T-helper 1 cell treated with Interleukin-12 subunit alpha and Interleukin-12 subunit beta and Interleukin-4 antibody, amounts not matched to agents 30 μg/mL and 1 μg/mL, for 36 hours (primary cell): Measurements from ENCODE around the gene SAMD11.

Experiments used
- H3K27ac Mint-ChIP-seq: one replicate; pipeline ENCODE4 v1.8.0; 2021; ENCODE audit warnings: mild to moderate bottlenecking, mixed read lengths
- H3K27me3 Mint-ChIP-seq: one replicate; pipeline ENCODE4 v1.8.0; 2021; ENCODE audit warnings: low read depth, mixed read lengths
- H3K36me3 Mint-ChIP-seq: one replicate; pipeline ENCODE4 v1.8.0; 2021; ENCODE audit warnings: low read depth, mixed read lengths
- H3K4me1 Mint-ChIP-seq: one replicate; pipeline ENCODE4 v1.8.0; 2021; ENCODE audit warnings: low read depth, mixed read lengths
- H3K4me3 Mint-ChIP-seq: one replicate; pipeline ENCODE4 v1.8.0; 2021; ENCODE audit warnings: mild to moderate bottlenecking, moderate library complexity, mixed read lengths
- H3K9me3 Mint-ChIP-seq: one replicate; pipeline ENCODE4 v1.8.0; 2021; ENCODE audit warnings: mixed read lengths

SAMD11 gene

GRCh38 chr1:964691-965525, 41.2 kb downstream of the SAMD11 start:
- H3K4me1 Mint-ChIP-seq, result peaks cover 3% of the 10 kb centered on the region
- H3K27me3 Mint-ChIP-seq, result peaks cover 10% of the 10 kb centered on the region
- no peak overlapping the region for H3K4me3 Mint-ChIP-seq
- H3K36me3 Mint-ChIP-seq, result peaks cover 2% of the 10 kb centered on the region
- no peak overlapping the region for H3K27ac Mint-ChIP-seq
- no peaks in the 10 kb centered on the region for H3K9me3 Mint-ChIP-seq

- no peaks in the 10 kb centered on the region for H3K9me3 Mint-ChIP-seq
- no peak overlapping the region for H3K27ac Mint-ChIP-seq
- H3K27me3 Mint-ChIP-seq, result peaks cover 10% of the 10 kb centered on the region
- H3K4me1 Mint-ChIP-seq, result peaks cover 3% of the 10 kb centered on the region
- H3K36me3 Mint-ChIP-seq, result peaks cover 2% of the 10 kb centered on the region
- peak overlapping the region; percentile 31 for H3K4me3 Mint-ChIP-seq
Observed at GRCh38 chr1:965526-966134, 41.9 kb downstream of the SAMD11 start.

- peak within 1 kb of the TSS; percentile 69 for H3K27ac Mint-ChIP-seq
- H3K4me1 Mint-ChIP-seq, result peaks cover 3% of the 10 kb centered on the region
- H3K4me3 Mint-ChIP-seq, result peak within 1 kb of the TSS; percentile 80
- no peaks in the 10 kb centered on the region for H3K9me3 Mint-ChIP-seq
- peaks cover 10% of the 10 kb centered on the region for H3K27me3 Mint-ChIP-seq
- H3K36me3 Mint-ChIP-seq, result peaks cover 2% of the 10 kb centered on the region
Observed at GRCh38 chr1:966135-966703, 42.5 kb downstream of the SAMD11 start, which contains the start of gene PLEKHN1. PLEKHN1 (plus strand) TSS chr1:966482; CDS start chr1:966532, 50 bp downstream.

- H3K4me3 Mint-ChIP-seq, result peak overlapping the region; percentile 80
Observed at GRCh38 chr1:966704-967300, 43.1 kb downstream of the SAMD11 start.

GRCh38 chr1:967466-968343, 44.0 kb downstream of the SAMD11 start:
- H3K36me3 Mint-ChIP-seq, result peaks cover 2% of the 10 kb centered on the region
- no peaks in the 10 kb centered on the region for H3K4me1 Mint-ChIP-seq
- no peak overlapping the region for H3K4me3 Mint-ChIP-seq
- H3K27me3 Mint-ChIP-seq, result peaks cover 10% of the 10 kb centered on the region
- no peak overlapping the region for H3K27ac Mint-ChIP-seq
- H3K9me3 Mint-ChIP-seq, result no peaks in the 10 kb centered on the region

More at GRCh38 chr1:966704-967300, 43.1 kb downstream of the SAMD11 start:
- Mint-ChIP-seq H3K36me3 (peaks cover 2% of the 10 kb centered on the region), H3K27ac (peak overlapping the region; percentile 69), H3K9me3 (no peaks in the 10 kb centered on the region), H3K27me3 (peaks cover 10% of the 10 kb centered on the region), H3K4me1 (peaks cover 3% of the 10 kb centered on the region)

- H3K27me3 Mint-ChIP-seq, result peaks cover 10% of the 10 kb centered on the region
- peaks cover 2% of the 10 kb centered on the region for H3K36me3 Mint-ChIP-seq
- no peaks in the 10 kb centered on the region for H3K9me3 Mint-ChIP-seq
- H3K4me3 Mint-ChIP-seq, result no peak overlapping the region
- H3K27ac Mint-ChIP-seq, result no peak overlapping the region
- no peaks in the 10 kb centered on the region for H3K4me1 Mint-ChIP-seq
Observed at GRCh38 chr1:969260-969855, 45.6 kb downstream of the SAMD11 start.

- H3K9me3 Mint-ChIP-seq, result no peaks in the 10 kb centered on the region
- peaks cover 10% of the 10 kb centered on the region for H3K27me3 Mint-ChIP-seq
- no peak overlapping the region for H3K4me3 Mint-ChIP-seq
- no peak overlapping the region for H3K27ac Mint-ChIP-seq
- no peaks in the 10 kb centered on the region for H3K4me1 Mint-ChIP-seq
- H3K36me3 Mint-ChIP-seq, result peaks cover 1% of the 10 kb centered on the region
Observed at GRCh38 chr1:970242-970972, 46.7 kb downstream of the SAMD11 start.

GRCh38 chr1:970973-971730, 47.4 kb downstream of the SAMD11 start:
- Mint-ChIP-seq H3K4me1 (peaks cover 4% of the 10 kb centered on the region), H3K27ac (no peak overlapping the region), H3K9me3 (no peaks in the 10 kb centered on the region), H3K4me3 (no peak overlapping the region), H3K36me3 (no peaks in the 10 kb centered on the region), H3K27me3 (peaks cover 15% of the 10 kb centered on the region)

- H3K4me1 Mint-ChIP-seq, result peaks cover 4% of the 10 kb centered on the region
- H3K27ac Mint-ChIP-seq, result no peak overlapping the region
- H3K9me3 Mint-ChIP-seq, result no peaks in the 10 kb centered on the region
- peaks cover 15% of the 10 kb centered on the region for H3K27me3 Mint-ChIP-seq
- H3K36me3 Mint-ChIP-seq, result no peaks in the 10 kb centered on the region
- H3K4me3 Mint-ChIP-seq, result no peak overlapping the region
Observed at GRCh38 chr1:971751-972506, 48.2 kb downstream of the SAMD11 start.

- Mint-ChIP-seq H3K36me3 (no peaks in the 10 kb centered on the region), H3K4me3 (no peak overlapping the region)
Observed at GRCh38 chr1:972726-973458, 49.2 kb downstream of the SAMD11 start.

GRCh38 chr1:973459-974292, 50.0 kb downstream of the SAMD11 start:
- peaks cover 10% of the 10 kb centered on the region for H3K27me3 Mint-ChIP-seq

More at GRCh38 chr1:972726-973458, 49.2 kb downstream of the SAMD11 start:
- Mint-ChIP-seq H3K27ac (no peak overlapping the region), H3K9me3 (no peaks in the 10 kb centered on the region), H3K4me1 (peaks cover 4% of the 10 kb centered on the region), H3K27me3 (peaks cover 15% of the 10 kb centered on the region)

More at GRCh38 chr1:973459-974292, 50.0 kb downstream of the SAMD11 start:
- Mint-ChIP-seq H3K27ac (no peak overlapping the region), H3K36me3 (no peaks in the 10 kb centered on the region), H3K4me1 (peaks cover 7% of the 10 kb centered on the region), H3K4me3 (no peak overlapping the region), H3K9me3 (no peaks in the 10 kb centered on the region)
